ENCODE data around the gene ALG8.

ALG8 gene

GRCh38 chr11:78110830-78111229 lies 28.6 kb downstream of the ALG8 start:
- TF ChIP-seq CTCF (IDR thresholded peaks at IDR 0.05), result no peak

- TF ChIP-seq CTCF (IDR thresholded peaks at IDR 0.05), result no peak
Observed at GRCh38 chr11:78110351-78110750, 29.1 kb downstream of the ALG8 start.

GRCh38 chr11:78109081-78110015 lies 30.1 kb downstream of the ALG8 start:
- TF ChIP-seq CTCF (IDR thresholded peaks at IDR 0.05), result no peak

- no peak for TF ChIP-seq CTCF (IDR thresholded peaks at IDR 0.05)
Observed at GRCh38 chr11:78100676-78101472, 38.6 kb downstream of the ALG8 start.

GRCh38 chr11:78100261-78100660 lies 39.2 kb downstream of the ALG8 start:
- TF ChIP-seq CTCF (IDR thresholded peaks at IDR 0.05), result no peak

GRCh38 chr11:78099666-78100065 lies 39.8 kb downstream of the ALG8 start:
- TF ChIP-seq CTCF (IDR thresholded peaks at IDR 0.05), result no peak

GRCh38 chr11:78097666-78098385 lies 41.6 kb downstream of the ALG8 start:
- no peak for TF ChIP-seq CTCF (IDR thresholded peaks at IDR 0.05)
